Lower leg skin (tissue), 3 donors: ENCODE results near the gene STH.

Experiments used
- POLR2A ChIP-seq, 2 donors: fragments of 450-650 bp; IDR thresholded peaks; one replicate each; pipeline ENCODE4 v1.6.1; 2016 to 2017; ENCODE audit warnings: antibody characterized with exemption in 2 of 2, mild to moderate bottlenecking in 1 of 2, moderate library complexity in 1 of 2
- TF ChIP-seq, protein P1 (sequence below), 3 donors: fragments of 450-650 bp; IDR thresholded peaks; one replicate each; pipeline ENCODE4 v1.5.1; 2016; ENCODE audit warnings: antibody characterized with exemption in 3 of 3, mild to moderate bottlenecking in 3 of 3, moderate library complexity in 2 of 3

DNA sequence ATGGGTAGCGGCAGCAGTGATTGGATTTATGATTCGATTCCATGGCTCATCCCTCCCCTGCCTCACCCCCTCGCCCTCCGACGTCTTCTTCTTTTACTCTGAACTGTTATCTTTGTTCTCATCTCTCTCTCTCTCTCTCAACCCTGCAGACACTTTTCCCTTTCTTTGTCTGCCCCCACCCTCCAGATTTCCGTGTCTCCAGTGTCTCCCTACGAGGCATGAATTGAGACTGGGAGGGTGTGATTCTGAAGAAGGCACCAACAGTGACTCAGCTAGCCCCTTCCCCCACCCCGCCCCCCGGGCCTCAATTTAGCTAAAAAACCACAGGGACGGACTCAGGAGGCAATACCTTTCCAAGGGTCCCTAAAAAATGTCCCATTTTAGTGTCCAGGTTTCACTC is 47.6 kb upstream of the STH start:
- TF ChIP-seq, protein P1, sequence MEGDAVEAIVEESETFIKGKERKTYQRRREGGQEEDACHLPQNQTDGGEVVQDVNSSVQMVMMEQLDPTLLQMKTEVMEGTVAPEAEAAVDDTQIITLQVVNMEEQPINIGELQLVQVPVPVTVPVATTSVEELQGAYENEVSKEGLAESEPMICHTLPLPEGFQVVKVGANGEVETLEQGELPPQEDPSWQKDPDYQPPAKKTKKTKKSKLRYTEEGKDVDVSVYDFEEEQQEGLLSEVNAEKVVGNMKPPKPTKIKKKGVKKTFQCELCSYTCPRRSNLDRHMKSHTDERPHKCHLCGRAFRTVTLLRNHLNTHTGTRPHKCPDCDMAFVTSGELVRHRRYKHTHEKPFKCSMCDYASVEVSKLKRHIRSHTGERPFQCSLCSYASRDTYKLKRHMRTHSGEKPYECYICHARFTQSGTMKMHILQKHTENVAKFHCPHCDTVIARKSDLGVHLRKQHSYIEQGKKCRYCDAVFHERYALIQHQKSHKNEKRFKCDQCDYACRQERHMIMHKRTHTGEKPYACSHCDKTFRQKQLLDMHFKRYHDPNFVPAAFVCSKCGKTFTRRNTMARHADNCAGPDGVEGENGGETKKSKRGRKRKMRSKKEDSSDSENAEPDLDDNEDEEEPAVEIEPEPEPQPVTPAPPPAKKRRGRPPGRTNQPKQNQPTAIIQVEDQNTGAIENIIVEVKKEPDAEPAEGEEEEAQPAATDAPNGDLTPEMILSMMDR (IDR thresholded peaks at IDR 0.05) = no peak
- TF ChIP-seq POLR2A (IDR thresholded peaks at IDR 0.05) = no peak
